Gastrocnemius medialis (tissue), 4 donors: ENCODE results near the gene NETO1.

Experiments used
- CTCF ChIP-seq, 5 experiments: fragments of 450-650 bp in 3 of 5; fragments of 200-600 bp in 2 of 5; sonication (generic) in 2 of 5; IDR thresholded peaks in 4 of 5; conservative IDR thresholded peaks in 1 of 5; 1 replicate in 4 of 5; 2 replicates in 1 of 5; pipeline ENCODE4 v1.5.1; 2016 to 2019; ENCODE audit warnings: antibody characterized with exemption in 5 of 5, mild to moderate bottlenecking in 3 of 5, moderate library complexity in 3 of 5
- POLR2A ChIP-seq, 2 donors: fragments of 450-650 bp; IDR thresholded peaks; one replicate each; pipeline ENCODE4 v1.6.1; 2017; ENCODE audit warnings: antibody characterized with exemption in 2 of 2, mild to moderate bottlenecking in 2 of 2, moderate library complexity in 2 of 2

GRCh38 chr18:72697706-72698105, 170.1 kb downstream of the NETO1 start:
- TF ChIP-seq CTCF (IDR thresholded peaks at IDR 0.05 in 4 of 5, conservative IDR thresholded peaks at IDR 0.05 in 1 of 5) (no peak), POLR2A (IDR thresholded peaks at IDR 0.05) (no peak)
